HG03175 (cell line): ENCODE measurements around the gene OR13J1.

Source experiments
- ATAC-seq: cut with Tn5 transposase; IDR thresholded peaks from one replicate; pipeline ENCODE4 v1.9.1; 2021; ENCODE audit warnings: mild to moderate bottlenecking, moderate library complexity; ENCODE audit not compliant: unreplicated experiment

OR13J1 gene

DNA sequence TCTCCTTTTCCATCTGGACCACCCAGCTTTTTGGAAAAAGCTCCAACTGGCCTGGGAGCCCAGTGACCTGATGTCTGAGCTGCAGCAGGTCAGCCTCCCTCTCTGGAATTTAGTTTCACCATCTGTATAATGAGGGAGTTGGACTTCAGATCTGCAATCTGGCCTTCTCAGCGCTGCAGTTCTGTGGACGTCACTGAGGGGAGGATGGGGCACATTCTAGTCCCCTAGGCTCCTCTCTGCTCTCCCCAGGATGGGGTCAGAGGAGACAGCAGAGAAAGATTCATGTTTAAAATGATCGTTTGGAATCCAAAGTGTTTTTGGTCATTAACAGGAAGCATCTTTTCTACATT lies 10.2 kb downstream of the OR13J1 start:
- no peak for ATAC-seq

DNA sequence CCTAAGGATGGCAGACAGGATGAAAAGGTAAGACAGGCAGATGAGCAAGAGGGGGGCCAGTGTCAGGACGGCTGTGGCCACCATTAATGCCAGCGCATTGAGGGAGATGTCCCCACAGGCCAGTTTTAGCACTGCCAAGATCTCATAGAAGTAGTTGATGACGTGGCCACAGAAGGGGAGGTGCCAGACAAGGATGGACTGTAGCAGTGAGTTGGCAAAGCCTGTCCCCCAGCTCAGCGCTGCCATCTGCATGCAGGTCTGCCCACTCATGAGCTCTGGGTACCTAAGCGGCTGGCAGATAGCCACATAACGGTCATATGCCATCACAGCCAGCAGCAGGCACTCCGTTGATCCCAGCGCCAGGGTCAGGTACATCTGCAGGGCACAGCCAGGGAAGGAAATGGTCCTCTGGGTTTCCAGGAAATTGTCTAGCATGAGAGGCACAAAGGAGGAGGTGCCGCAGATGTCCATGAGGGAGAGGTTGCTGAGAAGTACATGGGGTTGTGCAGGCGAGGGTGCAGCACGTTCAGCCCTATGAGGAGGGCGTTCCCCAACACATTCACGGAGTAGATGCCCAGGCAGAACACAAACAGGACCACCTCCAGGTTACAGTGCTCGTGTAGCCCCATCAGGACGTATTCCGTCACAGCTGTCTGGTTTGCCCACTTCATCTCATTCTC lies 10.8 kb downstream of the OR13J1 start:
- ATAC-seq, result no peak

DNA sequence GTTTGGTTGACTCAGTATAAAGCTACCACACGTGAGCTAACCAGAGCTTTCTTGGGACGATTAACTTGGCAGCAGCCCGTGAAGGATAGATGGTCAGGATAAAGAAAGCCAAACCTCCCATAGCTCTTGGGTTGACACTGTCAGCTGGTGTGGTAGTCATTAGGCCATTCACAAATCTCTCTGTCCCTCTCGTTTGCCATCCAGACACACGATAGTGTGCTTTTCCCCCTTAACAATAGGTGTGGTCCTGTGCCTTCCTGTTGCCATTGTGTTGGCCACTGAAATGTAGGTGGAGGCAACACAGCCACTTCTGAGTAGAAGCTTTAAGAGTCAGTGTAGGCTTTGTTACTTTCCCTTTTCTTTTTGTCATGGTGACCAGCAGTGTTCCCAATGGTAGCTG lies 11.7 kb downstream of the OR13J1 start:
- no peak for ATAC-seq

DNA sequence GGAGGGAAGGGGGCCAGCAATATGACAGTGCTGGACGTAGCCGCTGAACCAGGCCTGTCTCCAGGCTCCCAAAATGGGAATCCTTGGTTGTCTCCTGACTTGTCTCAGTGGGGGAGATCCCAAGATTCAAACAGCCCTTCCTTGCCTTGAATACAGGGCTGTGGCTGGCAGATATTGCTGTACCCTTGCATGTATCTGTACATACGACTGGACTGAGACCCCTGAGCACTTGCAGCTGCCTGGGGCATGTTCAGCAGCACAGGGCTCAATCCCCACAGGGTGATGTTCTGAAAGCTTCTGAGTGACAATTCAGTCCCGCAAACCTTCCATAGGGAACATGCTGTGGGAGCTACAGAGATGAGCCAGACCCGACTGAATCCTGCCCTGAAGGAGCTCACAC lies 13.3 kb downstream of the OR13J1 start:
- no peak for ATAC-seq

DNA sequence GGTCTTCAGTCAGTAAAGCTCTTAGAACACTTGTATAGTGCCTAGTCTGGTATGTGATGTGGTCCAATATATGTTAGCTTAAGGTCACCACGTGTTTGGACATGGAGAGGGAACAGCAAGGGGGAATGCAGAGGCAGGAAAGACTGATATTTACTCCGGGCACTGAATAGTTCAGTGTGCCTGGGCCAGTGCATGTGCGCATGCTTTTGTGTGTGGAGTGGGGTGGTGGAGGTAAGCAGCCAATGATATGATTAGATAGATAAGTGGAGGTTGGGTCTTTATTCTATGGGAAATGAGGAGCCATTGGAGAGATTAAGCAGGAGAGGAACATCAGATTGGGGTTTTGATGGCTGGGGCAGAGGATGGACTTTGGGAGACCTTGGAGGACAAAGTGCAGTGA lies 14.0 kb downstream of the OR13J1 start:
- ATAC-seq, result no peak

- ATAC-seq, result no peak
Observed at GRCh38 chr9:35854091-35854762, 16.0 kb downstream of the OR13J1 start.

DNA sequence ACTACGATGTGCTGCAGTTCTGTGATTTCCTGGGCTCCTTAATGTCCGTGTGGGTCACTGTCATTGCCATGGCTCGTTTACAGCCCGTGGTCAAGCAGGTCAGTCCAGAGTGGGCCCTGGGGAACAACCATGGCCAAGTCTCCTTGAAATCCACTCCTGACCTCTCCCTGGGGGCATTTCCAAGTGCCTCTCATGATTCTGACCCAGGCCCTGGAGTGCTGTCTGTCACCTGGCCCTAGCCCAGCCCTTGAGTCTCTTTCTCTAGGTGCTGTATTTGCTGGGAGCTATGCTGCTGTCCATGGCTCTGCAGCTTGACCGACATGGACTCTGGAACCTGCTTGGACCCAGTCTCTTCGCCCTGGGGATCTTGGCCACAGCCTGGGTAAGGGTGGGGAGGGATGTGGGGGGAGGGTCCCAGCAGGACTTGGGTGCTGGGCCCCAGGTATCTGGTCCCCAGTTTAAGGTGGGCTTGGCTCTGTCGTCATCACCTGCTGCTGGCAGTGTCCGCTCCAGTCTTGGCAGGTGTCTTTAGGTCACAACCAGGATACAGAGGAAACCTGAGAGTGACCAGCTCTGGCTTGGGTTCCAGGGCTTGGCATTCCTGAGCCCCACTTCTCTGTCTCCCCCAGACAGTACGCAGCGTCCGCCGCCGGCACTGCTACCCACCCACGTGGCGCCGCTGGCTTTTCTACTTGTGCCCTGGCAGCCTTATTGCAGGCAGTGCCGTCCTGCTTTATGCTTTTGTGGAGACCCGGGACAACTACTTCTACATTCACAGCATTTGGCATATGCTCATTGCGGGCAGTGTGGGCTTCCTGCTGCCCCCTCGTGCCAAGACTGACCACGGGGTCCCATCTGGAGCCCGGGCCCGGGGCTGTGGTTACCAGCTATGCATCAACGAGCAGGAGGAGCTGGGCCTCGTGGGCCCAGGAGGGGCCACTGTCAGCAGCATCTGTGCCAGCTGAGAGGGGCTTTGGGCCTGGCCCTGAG lies 17.0 kb downstream of the OR13J1 start:
- ATAC-seq, result no peak

DNA sequence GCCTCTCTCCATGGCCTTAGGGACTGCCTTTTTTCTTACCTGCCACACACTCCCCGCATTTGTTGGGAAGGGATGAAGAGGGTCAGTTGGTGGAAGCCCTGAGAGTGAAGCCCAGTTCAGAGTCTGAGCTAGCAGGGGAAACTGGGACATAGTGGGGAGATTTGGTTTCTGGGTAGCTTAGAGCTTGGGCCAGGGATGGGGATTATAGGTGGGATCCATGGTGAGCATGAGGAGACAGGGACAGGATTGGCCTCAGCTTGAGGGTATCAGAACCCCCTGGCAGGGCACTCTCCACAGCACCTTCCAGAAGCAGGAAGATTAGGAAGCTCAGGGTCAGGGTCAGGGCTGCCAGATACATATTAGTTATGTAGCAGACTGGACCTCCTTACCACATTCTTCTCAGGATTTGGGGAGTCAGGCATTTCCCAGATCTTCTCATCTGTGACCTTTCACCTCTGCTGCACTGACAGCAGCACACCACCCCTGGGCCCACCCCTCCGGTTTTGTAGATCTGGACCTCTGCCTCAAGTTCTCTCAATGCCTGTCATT lies 17.9 kb downstream of the OR13J1 start:
- ATAC-seq, result no peak

DNA sequence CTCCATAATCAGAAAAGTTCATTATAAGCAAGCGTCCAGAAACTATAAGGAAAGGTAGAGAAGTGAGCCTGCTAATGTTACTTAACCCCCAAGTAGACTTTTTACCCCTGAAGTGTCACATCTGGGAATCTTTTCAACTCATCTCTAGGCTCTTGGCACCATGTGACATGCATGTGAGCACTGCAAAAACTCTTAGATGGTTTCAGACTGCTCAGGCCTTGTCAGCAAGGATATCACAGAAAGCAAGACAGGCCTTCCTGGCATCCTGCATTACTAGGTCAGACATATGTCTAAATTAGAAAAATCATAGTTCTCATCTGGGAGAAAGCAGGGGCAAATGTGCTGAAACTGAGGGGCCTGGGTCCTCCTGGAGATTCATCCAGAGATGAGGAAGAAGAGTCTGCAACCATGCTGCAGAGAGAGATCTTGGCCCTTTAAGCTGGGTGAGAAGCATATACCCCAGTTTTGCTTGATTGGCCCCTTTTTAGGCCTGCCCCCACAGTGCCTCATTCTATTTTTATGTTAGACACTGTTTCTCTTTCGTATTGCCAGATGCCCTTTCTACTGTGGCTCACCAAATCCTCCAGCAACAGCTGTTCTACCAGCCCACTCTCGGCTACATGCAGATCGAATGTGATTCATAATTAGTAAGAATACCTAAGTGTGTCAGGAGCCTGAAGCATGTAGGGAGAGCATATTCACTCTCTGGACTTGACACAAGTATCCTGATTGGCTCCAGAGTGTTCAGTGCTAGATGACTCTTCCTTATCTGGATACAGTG lies 22.2 kb downstream of the OR13J1 start:
- peak; percentile 94 for ATAC-seq

DNA sequence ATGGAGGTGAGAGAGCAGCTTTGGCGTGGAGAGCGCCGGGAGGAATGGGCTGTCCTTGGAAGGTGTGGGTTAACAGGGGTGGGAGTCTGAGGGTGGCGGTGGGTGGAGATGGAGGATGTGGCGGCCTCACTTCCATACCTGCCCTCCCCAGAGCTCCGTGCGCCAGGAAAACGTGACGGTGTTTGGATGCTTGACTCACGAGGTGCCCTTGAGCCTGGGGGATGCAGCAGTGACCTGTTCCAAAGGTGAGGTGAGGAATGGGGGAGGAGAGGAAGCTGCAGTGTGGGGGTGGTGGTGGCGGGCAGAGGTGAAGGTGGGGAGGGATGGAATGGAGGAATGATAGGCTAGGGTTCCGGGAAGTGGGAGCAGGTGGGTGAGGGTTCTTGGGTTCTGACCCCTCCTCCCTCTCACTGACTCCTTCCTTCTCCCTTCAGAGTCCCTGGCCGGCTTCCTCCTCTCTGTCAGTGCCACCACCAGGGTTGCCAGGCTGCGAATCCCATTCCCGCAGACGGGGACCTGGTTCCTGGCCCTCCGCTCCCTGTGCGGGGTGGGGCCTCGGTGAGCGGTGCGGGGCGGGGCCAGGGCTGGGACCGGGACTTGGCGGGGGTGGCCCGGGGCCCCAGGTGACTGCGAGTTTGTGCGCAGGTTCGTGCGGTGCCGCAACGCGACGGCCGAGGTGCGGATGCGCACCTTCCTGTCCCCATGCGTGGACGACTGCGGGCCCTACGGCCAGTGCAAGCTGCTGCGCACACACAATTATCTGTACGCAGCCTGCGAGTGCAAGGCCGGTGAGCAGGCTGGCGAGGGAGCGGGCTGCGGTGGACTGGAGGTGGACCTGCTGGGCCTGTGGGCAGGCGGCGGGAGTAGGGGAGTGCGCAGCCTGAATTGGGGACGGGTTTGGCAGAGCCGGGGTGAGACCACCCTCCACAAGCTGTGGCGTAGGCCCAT lies 24.1 kb downstream of the OR13J1 start:
- ATAC-seq, result no peak

DNA sequence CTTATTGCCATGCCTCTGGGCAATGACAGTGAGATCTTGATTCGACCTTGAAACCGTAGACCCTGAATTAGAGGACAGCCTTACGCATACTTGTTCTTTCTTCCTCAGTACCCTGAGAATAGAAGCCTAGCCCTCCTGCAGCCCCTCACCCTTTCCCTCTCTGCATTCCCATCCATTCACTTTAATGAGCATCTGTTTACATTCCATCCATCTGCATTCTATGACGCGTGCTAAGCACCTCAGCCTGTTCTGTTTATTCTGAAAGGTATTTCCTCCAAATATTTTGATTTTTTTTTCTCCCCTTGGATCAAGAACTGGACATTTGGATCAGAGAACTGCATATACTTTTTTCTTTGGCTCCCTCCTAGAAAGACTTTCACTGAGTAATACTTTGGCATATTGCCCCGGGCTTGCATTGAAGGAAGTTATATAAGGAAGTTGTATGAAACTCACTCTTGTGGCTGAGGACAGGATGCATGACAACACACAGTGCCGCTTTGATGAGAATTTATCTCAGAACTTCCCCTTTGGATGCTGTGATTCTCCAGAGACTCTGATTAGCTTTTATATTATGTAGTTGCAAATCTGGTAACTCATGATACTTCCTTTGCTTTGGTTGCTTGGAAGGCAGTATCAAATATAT lies 25.5 kb downstream of the OR13J1 start:
- no peak for ATAC-seq

DNA sequence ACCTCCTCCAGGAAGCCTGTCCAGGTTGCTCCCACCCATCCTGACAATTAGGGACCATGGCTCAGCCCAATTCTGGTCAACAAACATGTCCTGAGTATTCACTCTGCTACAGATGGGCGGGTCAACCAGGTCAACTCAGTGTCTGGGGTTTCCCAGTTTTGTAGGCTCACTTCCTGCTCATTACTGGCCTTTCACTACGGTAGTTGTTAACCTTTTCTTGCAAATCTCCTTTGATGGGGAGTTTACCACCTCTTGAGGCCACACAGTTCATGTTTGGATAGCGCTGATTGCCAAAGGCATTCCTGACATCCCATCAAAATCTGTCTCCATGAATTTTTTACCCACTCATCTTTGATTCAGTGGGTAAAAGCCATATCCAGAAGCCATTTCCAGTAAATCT lies 27.4 kb downstream of the OR13J1 start:
- no peak for ATAC-seq

DNA sequence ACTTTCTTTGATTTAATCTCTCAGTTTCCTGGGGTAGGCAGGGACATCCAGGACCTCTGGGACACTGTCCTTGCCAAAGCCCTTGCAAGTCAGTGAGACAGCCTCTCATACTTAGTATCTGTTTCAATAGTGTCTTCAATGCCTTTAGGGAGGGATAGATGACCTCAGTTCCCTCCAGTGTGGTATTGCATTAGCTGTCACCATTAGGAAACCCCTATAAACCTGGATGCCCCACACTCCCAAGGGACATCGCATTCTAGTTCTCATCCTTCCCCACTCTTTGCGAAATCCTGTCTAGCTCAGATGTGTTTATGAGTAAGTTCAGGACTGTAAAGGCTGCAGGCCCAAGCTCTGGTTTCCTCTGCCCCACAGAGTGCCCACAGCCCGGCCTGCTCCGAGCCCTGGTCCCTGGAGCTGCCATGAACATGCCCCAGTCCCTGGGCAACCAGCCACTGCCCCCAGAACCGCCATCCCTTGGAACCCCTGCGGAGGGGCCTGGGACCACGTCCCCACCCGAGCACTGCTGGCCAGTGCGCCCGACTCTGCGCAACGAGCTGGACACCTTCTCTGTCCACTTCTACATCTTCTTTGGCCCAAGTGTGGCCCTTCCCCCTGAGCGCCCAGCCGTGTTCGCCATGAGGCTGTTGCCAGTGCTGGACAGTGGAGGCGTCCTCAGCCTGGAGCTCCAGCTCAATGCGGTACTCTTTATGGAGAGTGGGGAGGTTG lies 28.0 kb downstream of the OR13J1 start:
- ATAC-seq, result no peak

DNA sequence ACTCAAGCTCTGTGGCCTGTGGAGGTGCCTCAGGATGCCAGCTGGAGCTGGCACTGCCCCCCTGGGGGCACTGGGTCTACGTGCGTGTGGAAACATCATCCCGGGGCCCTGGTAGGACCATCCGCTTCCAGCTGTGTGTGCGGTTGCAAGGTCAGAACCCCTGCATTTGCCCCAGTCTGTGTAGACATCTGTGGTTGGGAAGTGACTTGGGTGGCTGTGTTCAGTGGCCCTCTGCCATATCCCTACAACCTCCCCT lies 28.6 kb downstream of the OR13J1 start:
- ATAC-seq, result no peak

GRCh38 chr9:35840881-35841644 lies 29.1 kb downstream of the OR13J1 start:
- no peak for ATAC-seq

DNA sequence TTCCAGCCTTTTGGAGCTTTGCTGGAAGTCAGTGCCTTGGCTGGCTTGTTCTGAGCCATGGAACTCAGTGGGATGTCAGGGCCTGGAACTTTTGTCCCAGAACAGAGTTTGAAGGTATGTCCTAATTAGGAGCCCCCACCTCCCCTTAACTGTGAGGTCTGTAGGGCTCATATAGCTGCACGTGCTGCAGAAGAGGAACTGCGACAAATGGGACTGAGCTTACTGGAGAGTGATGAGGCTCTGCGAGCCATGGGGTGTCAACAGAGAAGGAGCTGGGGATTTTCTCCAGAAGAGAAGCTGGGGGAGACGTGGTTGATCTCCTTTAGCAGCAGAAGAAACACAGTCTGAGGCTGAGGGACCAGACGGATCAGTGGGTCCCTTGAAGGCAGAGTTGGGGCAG lies 30.3 kb downstream of the OR13J1 start:
- ATAC-seq, result no peak

- no peak for ATAC-seq
Observed at GRCh38 chr9:35836595-35836994, 33.6 kb downstream of the OR13J1 start.

DNA sequence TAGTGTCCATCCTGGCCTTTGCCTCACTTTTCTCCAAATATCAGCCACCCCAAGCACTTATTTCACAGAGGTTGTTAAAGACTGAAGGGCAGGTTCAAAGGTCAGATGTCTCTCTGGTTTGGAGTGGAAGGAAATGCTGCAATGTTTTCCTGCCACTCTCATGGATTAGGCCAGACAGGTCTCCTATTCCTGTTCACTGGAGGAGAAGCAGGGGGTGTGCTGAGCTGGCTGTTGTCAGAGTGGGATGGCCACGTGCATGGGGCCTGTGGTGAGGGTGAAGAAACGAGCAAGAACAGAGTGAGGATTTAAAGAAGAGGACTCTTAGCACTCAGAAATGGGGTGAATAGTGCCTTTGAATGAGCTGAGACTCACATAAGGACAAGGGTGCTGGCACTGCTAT lies 34.4 kb downstream of the OR13J1 start:
- no peak for ATAC-seq
